HEK293 (cell line): ENCODE measurements around the gene SSMEM1.

Experiments
- CTCF ChIA-PET: fragments of 350-600 bp; formaldehyde crosslinking; extraction: SDS; loops from one replicate; lab custom pipeline; 2021; ENCODE audit warnings: antibody characterized with exemption; lab: Yijun Ruan, JAX
- POLR2A ChIA-PET: fragments of 300-600 bp; formaldehyde crosslinking; extraction: SDS; loops from one replicate; lab custom pipeline; 2020; ENCODE audit warnings: antibody characterized with exemption, inconsistent platforms; lab: Yijun Ruan, JAX
- H3K27ac ChIP-seq: fragments of 200-500 bp; sonication (Bioruptor generic); 2 replicates; pipeline ENCODE4 v1.5.1; 2014; ENCODE audit warnings: low read depth, low read length, control low read depth, inconsistent platforms; ENCODE audit errors: extremely low read depth
- H3K36me3 ChIP-seq, 2 experiments: fragments of 200-500 bp in 1 of 2; sonication (Bioruptor generic) in 1 of 2; 1 replicate in 1 of 2; 2 replicates in 1 of 2; pipeline ENCODE4 v1.5.1; 2014 to 2017; ENCODE audit warnings: inconsistent platforms in 2 of 2, low read length in 2 of 2; ENCODE audit not compliant: control insufficient read depth in 2 of 2, insufficient read depth in 1 of 2
- H3K4me1 ChIP-seq: fragments of 200-500 bp; sonication (Bioruptor generic); 2 replicates; pipeline ENCODE4 v1.5.1; 2014; ENCODE audit warnings: mild to moderate bottlenecking, low read length, inconsistent platforms; ENCODE audit not compliant: control insufficient read depth, insufficient read depth
- H3K4me3 ChIP-seq: 2 replicates; pipeline ENCODE4 v1.5.1; 2011; ENCODE audit warnings: low read depth, mild to moderate bottlenecking, control low read depth, low read length, moderate library complexity
- H3K9me3 ChIP-seq: fragments of 200-500 bp; sonication (Bioruptor generic); 2 replicates; pipeline ENCODE4 v1.5.1; 2014; ENCODE audit warnings: low read depth, low read length, inconsistent platforms; ENCODE audit not compliant: control insufficient read depth, insufficient read depth
- BCL11A ChIP-seq: fragments of 450-650 bp; formaldehyde crosslinking; IDR thresholded peaks from 2 replicates; pipeline ENCODE4 v1.5.1; 2016; ENCODE audit warnings: low read depth, missing biosample characterization, missing genetic modification characterization
- HOXA7 ChIP-seq: sonication (generic); formaldehyde crosslinking; IDR thresholded peaks from 2 replicates; pipeline ENCODE4 v1.8.1; 2022; ENCODE audit warnings: missing genetic modification reagents, borderline replicate concordance
- HOXC10 ChIP-seq: sonication (generic); formaldehyde crosslinking; IDR thresholded peaks from 2 replicates; pipeline ENCODE4 v1.8.1; 2023; ENCODE audit warnings: mild to moderate bottlenecking, missing genetic modification reagents
- MZF1 ChIP-seq: fragments of 450-650 bp; formaldehyde crosslinking; IDR thresholded peaks from 2 replicates; pipeline ENCODE4 v1.5.1; 2017; ENCODE audit warnings: missing biosample characterization, missing genetic modification characterization, borderline replicate concordance
- OVOL3 ChIP-seq: fragments of 450-650 bp; formaldehyde crosslinking; IDR thresholded peaks from 2 replicates; pipeline ENCODE4 v1.5.1; 2016; ENCODE audit warnings: missing biosample characterization, missing genetic modification characterization
- RBAK ChIP-seq: fragments of 450-650 bp; formaldehyde crosslinking; IDR thresholded peaks from 2 replicates; pipeline ENCODE4 v1.5.1; 2016; ENCODE audit warnings: missing biosample characterization, missing genetic modification characterization
- SCRT2 ChIP-seq: fragments of 450-650 bp; formaldehyde crosslinking; IDR thresholded peaks from 2 replicates; pipeline ENCODE4 v1.5.1; 2016; ENCODE audit warnings: missing biosample characterization, missing genetic modification characterization
- SETDB1 ChIP-seq: IDR thresholded peaks from one replicate; pipeline ENCODE4 v1.6.1; 2017; ENCODE audit warnings: mild to moderate bottlenecking, low read length, moderate library complexity, mixed read lengths; ENCODE audit not compliant: insufficient read length
- ZBTB7A ChIP-seq: fragments of 450-650 bp; formaldehyde crosslinking; IDR thresholded peaks from 2 replicates; pipeline ENCODE4 v1.5.1; 2016; ENCODE audit warnings: low read depth, missing biosample characterization, missing genetic modification characterization
- ZNF140 ChIP-seq: fragments of 450-650 bp; formaldehyde crosslinking; IDR thresholded peaks from 2 replicates; pipeline ENCODE4 v1.5.1; 2016; ENCODE audit warnings: missing biosample characterization, missing genetic modification characterization
- ZNF155 ChIP-seq: fragments of 450-650 bp; formaldehyde crosslinking; IDR thresholded peaks from 2 replicates; pipeline ENCODE4 v1.5.1; 2016; ENCODE audit warnings: missing biosample characterization, missing genetic modification characterization
- ZNF19 ChIP-seq: fragments of 450-650 bp; formaldehyde crosslinking; IDR thresholded peaks from 2 replicates; pipeline ENCODE4; 2016; ENCODE audit warnings: missing biosample characterization, missing genetic modification characterization, low read depth
- ZNF223 ChIP-seq: fragments of 450-650 bp; formaldehyde crosslinking; IDR thresholded peaks from 2 replicates; pipeline ENCODE4 v1.5.1; 2016; ENCODE audit warnings: missing biosample characterization, missing genetic modification characterization
- ZNF24 ChIP-seq: fragments of 450-650 bp; formaldehyde crosslinking; IDR thresholded peaks from 2 replicates; pipeline ENCODE4 v1.5.1; 2016; ENCODE audit warnings: missing biosample characterization, missing genetic modification characterization
- ZNF280D ChIP-seq: fragments of 450-650 bp; formaldehyde crosslinking; IDR thresholded peaks from 2 replicates; pipeline ENCODE4 v1.5.1; 2016; ENCODE audit warnings: missing biosample characterization, missing genetic modification characterization
- ZNF324 ChIP-seq: fragments of 450-650 bp; formaldehyde crosslinking; IDR thresholded peaks from 2 replicates; pipeline ENCODE4 v1.5.1; 2016; ENCODE audit warnings: missing biosample characterization, missing genetic modification characterization
- ZNF350 ChIP-seq: fragments of 450-650 bp; formaldehyde crosslinking; IDR thresholded peaks from 2 replicates; pipeline ENCODE4 v1.5.0; 2017; ENCODE audit warnings: missing biosample characterization, mild to moderate bottlenecking, missing genetic modification characterization
- ZNF37A ChIP-seq: fragments of 450-650 bp; IDR thresholded peaks from 2 replicates; pipeline ENCODE4 v1.5.1; 2018; ENCODE audit warnings: missing biosample characterization, missing genetic modification characterization
- ZNF560 ChIP-seq: fragments of 450-650 bp; formaldehyde crosslinking; IDR thresholded peaks from 2 replicates; pipeline ENCODE4 v1.5.1; 2017; ENCODE audit warnings: missing biosample characterization, missing genetic modification characterization, borderline replicate concordance
- ZNF654 ChIP-seq: fragments of 450-650 bp; formaldehyde crosslinking; IDR thresholded peaks from 2 replicates; pipeline ENCODE4 v1.5.1; 2016; ENCODE audit warnings: low read depth, missing biosample characterization, missing genetic modification characterization
- ZNF776 ChIP-seq: fragments of 450-650 bp; formaldehyde crosslinking; IDR thresholded peaks from 2 replicates; pipeline ENCODE4 v1.5.0; 2017; ENCODE audit warnings: missing biosample characterization, missing genetic modification characterization, borderline replicate concordance
- ZNF791 ChIP-seq: fragments of 450-650 bp; formaldehyde crosslinking; IDR thresholded peaks from 2 replicates; pipeline ENCODE4 v1.5.1; 2016; ENCODE audit warnings: missing biosample characterization, missing genetic modification characterization
- ZNF792 ChIP-seq: fragments of 450-650 bp; formaldehyde crosslinking; IDR thresholded peaks from 2 replicates; pipeline ENCODE4 v1.5.1; 2016; ENCODE audit warnings: missing biosample characterization, missing genetic modification characterization
- ZNF843 ChIP-seq: fragments of 450-650 bp; formaldehyde crosslinking; IDR thresholded peaks from 2 replicates; pipeline ENCODE4 v1.5.1; 2016; ENCODE audit warnings: missing biosample characterization, missing genetic modification characterization
- TF ChIP-seq, protein P1 (sequence below): fragments of 450-650 bp; formaldehyde crosslinking; IDR thresholded peaks from 2 replicates; pipeline ENCODE4 v1.5.1; 2016; ENCODE audit warnings: missing biosample characterization, missing genetic modification characterization

SSMEM1 gene

GRCh38 chr7:130187360-130187759 is 20.3 kb upstream of the SSMEM1 start:
- no peak for TF ChIP-seq ZNF37A (tag by site-specific recombination)
- TF ChIP-seq ZNF791 (tag by site-specific recombination) = no peak
- TF ChIP-seq ZNF24 (tag by site-specific recombination) = no peak
- TF ChIP-seq MZF1 (tag by site-specific recombination) = no peak
- no peak for TF ChIP-seq ZNF324
- TF ChIP-seq ZNF654 = no peak
- TF ChIP-seq ZNF560 (tag by site-specific recombination) = no peak
- TF ChIP-seq ZNF280D (tag by site-specific recombination) = no peak
- TF ChIP-seq HOXC10 (CRISPR knock-in tag) = no peak
- H3K4me1 ChIP-seq = no peaks in the 10 kb centered on the region
- H3K4me3 ChIP-seq = no peak overlapping the region
- ChIA-PET POLR2A (interaction anchor here (1.8 kb wide), 1 partner anchor 18 kb away, joined by 6 read pairs; the partner anchor contains the start of gene TMEM209), CTCF (interaction anchor here (0.7 to 1.6 kb wide), 2 partner anchors 115 to 432 kb away, joined by 4 to 5 read pairs; no protein-coding TSS in a partner anchor)
- H3K27ac ChIP-seq = no peak overlapping the region
- peaks cover 25 to 42% of the 10 kb centered on the region in 2 experiments for H3K36me3 ChIP-seq
- no peaks in the 10 kb centered on the region for H3K9me3 ChIP-seq

DNA sequence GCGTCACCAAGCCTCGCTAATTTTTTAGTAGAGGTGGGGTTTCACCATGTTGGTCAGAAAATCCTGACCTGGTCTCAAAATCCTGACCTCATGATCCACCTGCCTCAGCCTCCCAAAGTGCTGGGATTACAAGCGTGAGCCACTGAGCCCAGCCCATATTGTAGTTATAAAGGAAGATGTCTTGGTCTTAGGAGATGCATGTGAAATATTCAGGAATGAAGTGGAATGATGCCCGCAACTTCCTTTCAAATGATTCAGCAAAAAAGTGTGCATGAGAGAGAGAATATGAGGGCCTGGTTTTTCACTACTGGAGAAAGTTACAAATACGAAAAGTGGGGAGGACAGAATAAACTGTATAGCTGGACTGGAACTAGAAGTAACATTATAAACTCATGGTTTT is 18.3 kb upstream of the SSMEM1 start:
- Histone ChIP-seq H3K36me3 (peaks cover 16 to 43% of the 10 kb centered on the region in 2 experiments), H3K4me3 (no peak overlapping the region), H3K27ac (no peak overlapping the region), H3K4me1 (no peaks in the 10 kb centered on the region), H3K9me3 (no peaks in the 10 kb centered on the region)
- ChIA-PET POLR2A (no interaction called here), CTCF (interaction anchor here (0.6 kb wide), 1 partner anchor 147 kb away, joined by 4 read pairs; no protein-coding TSS in a partner anchor)
- TF ChIP-seq, protein P1, sequence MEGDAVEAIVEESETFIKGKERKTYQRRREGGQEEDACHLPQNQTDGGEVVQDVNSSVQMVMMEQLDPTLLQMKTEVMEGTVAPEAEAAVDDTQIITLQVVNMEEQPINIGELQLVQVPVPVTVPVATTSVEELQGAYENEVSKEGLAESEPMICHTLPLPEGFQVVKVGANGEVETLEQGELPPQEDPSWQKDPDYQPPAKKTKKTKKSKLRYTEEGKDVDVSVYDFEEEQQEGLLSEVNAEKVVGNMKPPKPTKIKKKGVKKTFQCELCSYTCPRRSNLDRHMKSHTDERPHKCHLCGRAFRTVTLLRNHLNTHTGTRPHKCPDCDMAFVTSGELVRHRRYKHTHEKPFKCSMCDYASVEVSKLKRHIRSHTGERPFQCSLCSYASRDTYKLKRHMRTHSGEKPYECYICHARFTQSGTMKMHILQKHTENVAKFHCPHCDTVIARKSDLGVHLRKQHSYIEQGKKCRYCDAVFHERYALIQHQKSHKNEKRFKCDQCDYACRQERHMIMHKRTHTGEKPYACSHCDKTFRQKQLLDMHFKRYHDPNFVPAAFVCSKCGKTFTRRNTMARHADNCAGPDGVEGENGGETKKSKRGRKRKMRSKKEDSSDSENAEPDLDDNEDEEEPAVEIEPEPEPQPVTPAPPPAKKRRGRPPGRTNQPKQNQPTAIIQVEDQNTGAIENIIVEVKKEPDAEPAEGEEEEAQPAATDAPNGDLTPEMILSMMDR (tag by site-specific recombination) = no peak
- TF ChIP-seq HOXA7 (CRISPR knock-in tag) (no peak), SETDB1 (no peak), ZNF843 (tag by site-specific recombination) (no peak), RBAK (tag by site-specific recombination) (no peak), ZNF155 (tag by site-specific recombination) (no peak), ZNF350 (no peak), SCRT2 (tag by site-specific recombination) (no peak), ZBTB7A (tag by site-specific recombination) (no peak), ZNF223 (tag by site-specific recombination) (no peak), OVOL3 (tag by site-specific recombination) (no peak), ZNF776 (tag by site-specific recombination) (no peak), BCL11A (no peak), ZNF140 (no peak), ZNF792 (tag by site-specific recombination) (no peak), ZNF19 (tag by site-specific recombination) (no peak)
